ENCODE results near the gene OR10H2.
"Not testable (repeated sequence)": the region's sequence is repeated elsewhere in the genome, so short reads cannot be mapped to it uniquely, and the experiment has no call there.

OR10H2 gene

GRCh38 chr19:15774159-15774558, 46.3 kb downstream of the OR10H2 start:
- DNase-seq = not testable (repeated sequence)

DNA sequence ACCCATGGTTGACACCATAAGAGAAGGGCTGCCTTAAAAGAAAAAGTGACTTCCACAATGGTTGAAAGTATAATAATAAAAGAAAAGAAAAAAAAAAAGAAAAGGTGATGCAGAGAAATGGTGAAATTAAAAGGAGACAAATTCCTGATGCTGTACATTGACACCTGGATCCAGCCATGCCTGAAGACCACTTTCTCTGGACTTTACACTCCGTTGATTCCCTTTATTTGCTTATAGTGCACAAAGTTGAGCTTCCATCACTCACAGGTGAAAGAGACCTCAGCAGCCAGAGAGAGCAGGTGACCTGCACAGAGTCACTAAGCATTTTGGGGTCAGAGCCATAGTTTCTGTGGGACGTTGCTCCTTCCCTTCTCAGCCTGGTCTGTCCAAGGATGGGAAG, 47.4 kb downstream of the OR10H2 start:
- DNase-seq = no peak

DNA sequence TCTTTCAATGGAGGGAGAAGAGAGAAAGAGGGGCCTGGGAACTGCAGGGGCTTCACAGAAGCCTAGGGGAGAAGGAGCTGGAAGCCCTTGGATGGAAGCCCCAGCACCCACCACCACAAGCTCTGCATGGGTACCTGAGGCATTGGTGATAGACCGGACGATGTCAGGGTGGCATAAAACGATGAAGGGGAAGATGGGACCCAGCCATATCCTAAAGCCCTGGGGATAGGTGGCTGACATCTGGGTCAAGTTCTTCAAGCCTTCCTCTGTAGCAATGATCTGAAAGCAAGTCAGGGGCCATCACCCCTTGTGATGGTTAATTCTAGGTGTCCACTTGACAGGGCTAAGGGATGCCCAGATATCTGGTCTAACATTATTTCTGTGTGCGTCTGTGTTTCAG, 48.4 kb downstream of the OR10H2 start:
- DNase-seq = no peak

DNA sequence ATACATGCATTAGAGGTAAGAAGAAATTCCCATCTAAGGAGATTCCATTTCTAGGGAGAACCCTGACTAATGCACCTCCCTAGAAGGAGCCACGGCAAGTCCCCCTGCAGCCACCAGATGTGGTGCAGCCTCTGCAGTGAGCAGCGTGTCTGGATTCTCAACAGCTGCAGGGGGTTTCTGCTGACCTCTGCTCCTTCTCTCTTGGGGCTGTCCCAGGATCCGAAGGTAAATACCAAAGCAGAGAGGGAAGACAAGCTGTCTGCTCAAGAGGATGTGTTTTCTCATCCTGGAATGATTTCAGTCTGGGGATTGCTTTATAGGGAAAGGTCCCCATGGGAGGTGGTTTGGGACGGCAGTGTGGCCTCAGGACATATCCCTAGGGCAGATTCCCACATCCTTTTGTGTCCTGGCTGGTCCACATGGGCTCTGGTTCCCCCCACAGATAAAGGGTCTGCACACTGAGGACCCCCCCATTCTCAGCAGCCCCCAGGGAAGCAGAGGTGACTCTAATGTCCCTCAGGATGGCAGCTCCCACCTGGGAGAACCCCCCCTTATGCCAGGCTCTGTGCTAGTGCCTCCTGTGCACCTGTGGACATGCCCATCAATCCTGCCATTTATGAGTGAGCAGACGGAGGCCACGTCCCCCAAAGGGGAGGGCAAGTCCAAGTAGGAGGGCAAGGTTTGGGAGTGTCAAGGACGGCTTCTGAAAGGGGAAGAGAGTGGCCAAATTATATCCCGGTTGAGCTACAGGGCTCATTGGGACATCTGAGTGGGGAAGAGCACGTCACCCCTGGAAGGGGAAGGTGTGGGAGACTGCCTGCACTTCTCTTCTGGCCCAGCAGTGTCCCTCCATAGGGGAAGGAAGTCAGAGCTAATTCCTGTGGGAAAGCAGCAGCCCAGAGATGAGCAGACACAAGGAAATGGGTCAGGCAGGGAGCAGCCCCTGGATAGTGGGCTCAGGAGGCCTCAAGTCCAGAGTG, 49.5 kb downstream of the OR10H2 start:
- no peak for DNase-seq

All from NCI-H446 treated with DMSO at 0.1 percent for 48 hours (cell line).